Thyroid gland (tissue), 4 donors: Measurements from ENCODE around the gene MXI1. TPM values are rescaled to one million over a fixed set of nuclear protein-coding genes. Genes with fewer than 3 reads are reported as not detected.

Experiments
- DNase-seq, 2 donors: peaks; one replicate each; pipeline ENCODE4 v3.0.0-alpha.2; 2019
- H3K27ac ChIP-seq, 3 donors: fragments of 200-600 bp; sonication (generic); 1 replicate in 2 of 3; 2 replicates in 1 of 3; pipeline ENCODE4 v1.5.1; 2016 to 2019; ENCODE audit warnings: mild to moderate bottlenecking in 1 of 3, moderate library complexity in 1 of 3
- H3K27me3 ChIP-seq: fragments of 200-600 bp; sonication (generic); one replicate; pipeline ENCODE4 v1.5.1; 2019
- H3K36me3 ChIP-seq, 2 donors: fragments of 200-600 bp; sonication (generic); one replicate each; pipeline ENCODE4 v1.5.1; 2016 to 2019
- H3K4me1 ChIP-seq, 2 donors: fragments of 200-600 bp; sonication (generic); one replicate each; pipeline ENCODE4 v1.5.1; 2017 to 2019
- H3K4me3 ChIP-seq, 3 donors: fragments of 200-600 bp; sonication (generic); replicated peaks in 1 of 3; 1 replicate in 2 of 3; 2 replicates in 1 of 3; pipeline ENCODE4 v1.5.1; 2016; ENCODE audit warnings: mild to moderate bottlenecking in 1 of 3
- H3K9me3 ChIP-seq: fragments of 200-600 bp; sonication (generic); one replicate; pipeline ENCODE4 v1.5.1; 2017
- CTCF ChIP-seq, 6 experiments: fragments of 200-600 bp in 3 of 6; fragments of 450-650 bp in 3 of 6; sonication (generic) in 3 of 6; IDR thresholded peaks; one replicate each; pipeline ENCODE4 v1.5.1; 2016 to 2019; ENCODE audit warnings: antibody characterized with exemption in 6 of 6, mild to moderate bottlenecking in 2 of 6, inconsistent platforms in 1 of 6, moderate library complexity in 1 of 6
- POLR2A ChIP-seq, 2 donors: fragments of 450-650 bp; IDR thresholded peaks; one replicate each; pipeline ENCODE4 v1.6.1; 2017; ENCODE audit warnings: antibody characterized with exemption in 2 of 2, mild to moderate bottlenecking in 2 of 2, moderate library complexity in 1 of 2
- WGBS, 2 donors: methylation state at CpG; one replicate each; pipeline ENCODE4 v1.1.5; 2017; 5-methylcytosine and 5-hydroxymethylcytosine counted together
- intact Hi-C: fragments of 100-400 bp; cut with DNase I; formaldehyde crosslinking; loops from one replicate; pipeline ENCODE4 v1.15.1; 2023
- total RNA-seq, 4 donors: library from RNA; depleted of rRNA; stranded (reverse); fragments of >200 nt; gene quantifications; one replicate each; pipeline ENCODE4 v1.2.3, GENCODE V29; 2016

The MXI1 gene
- total RNA-seq, result 100 to 1,000 TPM in 1 of 4 donors, 10 to 100 TPM in 3; 51.2 to 136 (median 59.6) TPM

GRCh38 chr10:110207011-110207804 lies at the start of gene MXI1:
MXI1 (plus strand) TSS chr10:110207605; CDS start chr10:110207809, 204 bp downstream.
- no peaks in the 10 kb centered on the region for H3K9me3 ChIP-seq
- DNase-seq, result peak; percentile 57 to 72
- H3K36me3 ChIP-seq, result no peaks in the 10 kb centered on the region
- peaks cover 6 to 11% of the 10 kb centered on the region in 2 donors for H3K4me1 ChIP-seq
- peak within 1 kb of the TSS; percentile 22 to 76 (median 62) for H3K4me3 ChIP-seq
- intact Hi-C loops, result loop anchor here (5.0 kb wide), 1 partner anchor 65 kb away; no protein-coding TSS in a partner anchor
- H3K27ac ChIP-seq, result peak within 1 kb of the TSS in 2 of 3 donors; percentile 65 to 87
- no peaks in the 10 kb centered on the region for H3K27me3 ChIP-seq
- peak in 1 of 2 donors; percentile 56 for TF ChIP-seq POLR2A (IDR thresholded peaks at IDR 0.05)
- TF ChIP-seq CTCF (IDR thresholded peaks at IDR 0.05), result no peak
- WGBS, 2 donors, result 4 to 10% methylated on average over 17 to 37 of the region's 37 CpGs

- DNase-seq, result no peak
- Histone ChIP-seq H3K4me1 (no peaks in the 10 kb centered on the region), H3K4me3 (no peak overlapping the region), H3K36me3 (no peaks in the 10 kb centered on the region), H3K27ac (no peak overlapping the region), H3K27me3 (no peaks in the 10 kb centered on the region), H3K9me3 (no peaks in the 10 kb centered on the region)
- 79 to 81% methylated on average over 11 of the region's 11 CpGs for WGBS, 2 donors
- TF ChIP-seq CTCF (IDR thresholded peaks at IDR 0.05), result no peak
- TF ChIP-seq POLR2A (IDR thresholded peaks at IDR 0.05), result no peak
- intact Hi-C loops, result no loop called here
These were observed 49.1 kb upstream of the MXI1 start for GRCh38 chr10:110158051-110159005.

GRCh38 chr10:110160081-110160480 lies 47.3 kb upstream of the MXI1 start:
- H3K4me3 ChIP-seq, result no peak overlapping the region
- TF ChIP-seq CTCF (IDR thresholded peaks at IDR 0.05) (no peak), POLR2A (IDR thresholded peaks at IDR 0.05) (no peak)
- 93 to 95% methylated on average over 4 of the region's 4 CpGs for WGBS, 2 donors
- no peak for DNase-seq
- H3K9me3 ChIP-seq, result no peaks in the 10 kb centered on the region
- intact Hi-C loops, result no loop called here
- H3K36me3 ChIP-seq, result no peaks in the 10 kb centered on the region
- H3K27ac ChIP-seq, result no peak overlapping the region
- H3K4me1 ChIP-seq, result no peaks in the 10 kb centered on the region
- H3K27me3 ChIP-seq, result no peaks in the 10 kb centered on the region

- no peaks in the 10 kb centered on the region for H3K9me3 ChIP-seq
- intact Hi-C loops, result no loop called here
- H3K27me3 ChIP-seq, result no peaks in the 10 kb centered on the region
- H3K36me3 ChIP-seq, result no peaks in the 10 kb centered on the region
- no peak overlapping the region for H3K4me3 ChIP-seq
- DNase-seq, result no peak
- no peak overlapping the region for H3K27ac ChIP-seq
- no peaks in the 10 kb centered on the region for H3K4me1 ChIP-seq
- TF ChIP-seq CTCF (IDR thresholded peaks at IDR 0.05), result no peak
- TF ChIP-seq POLR2A (IDR thresholded peaks at IDR 0.05), result no peak
These were observed 46.9 kb upstream of the MXI1 start for GRCh38 chr10:110160522-110160921.
